Right lobe of liver (tissue), 6 donors: ENCODE data around the gene THAP4. TPM values are rescaled to one million over a fixed set of nuclear protein-coding genes. Genes with fewer than 3 reads are reported as not detected.
A peak's percentile ranks its signal among the peaks of the same experiment; 100 is the strongest.

Source experiments
- ATAC-seq, 4 donors: fragments of 200-7000 bp; cut with Tn5 transposase; one replicate each; pipeline ENCODE4 v1.9.1; 2020; ENCODE audit warnings: mild to moderate bottlenecking in 4 of 4, moderate library complexity in 4 of 4
- DNase-seq, 3 donors: peaks; one replicate each; pipeline ENCODE4 v3.0.0-alpha.2; 2020
- H3K27ac ChIP-seq, 3 donors: fragments of 200-600 bp; one replicate each; pipeline ENCODE4 v1.8.0; 2022
- H3K27me3 ChIP-seq, 2 donors: fragments of 200-600 bp; one replicate each; pipeline ENCODE4 v1.8.0; 2022
- H3K36me3 ChIP-seq, 4 donors: fragments of 200-600 bp; sonication (generic) in 1 of 4; one replicate each; pipeline versions ENCODE4 v1.5.1 to v1.8.0; 2017 to 2022; ENCODE audit warnings: control low read depth in 1 of 4
- H3K4me1 ChIP-seq, 4 donors: fragments of 200-600 bp; sonication (generic) in 1 of 4; one replicate each; pipeline versions ENCODE4 v1.5.1 to v1.8.0; 2017 to 2022; ENCODE audit warnings: control low read depth in 1 of 4
- H3K4me3 ChIP-seq, 3 donors: fragments of 200-600 bp; one replicate each; pipeline ENCODE4 v1.8.0; 2022
- H3K9me3 ChIP-seq, 4 donors: fragments of 200-600 bp; sonication (generic) in 1 of 4; one replicate each; pipeline versions ENCODE4 v1.5.1 to v1.8.0; 2017 to 2022; ENCODE audit warnings: control low read depth in 1 of 4
- POLR2A ChIP-seq: fragments of 450-650 bp; IDR thresholded peaks from one replicate; pipeline ENCODE4 v1.6.1; 2017; ENCODE audit warnings: antibody characterized with exemption, mild to moderate bottlenecking
- WGBS: methylation state at CpG from one replicate; pipeline ENCODE4 v1.1.6; 2018; ENCODE audit warnings: low coverage, low lambda C conversion rate; ENCODE audit not compliant: insufficient coverage; ENCODE audit errors: missing lambda C conversion rate; 5-methylcytosine and 5-hydroxymethylcytosine counted together
- intact Hi-C, 2 donors: fragments of 100-400 bp; cut with DNase I; formaldehyde crosslinking; loops; one replicate each; pipeline versions ENCODE4 v1.11.2 to v1.14.1; 2022
- total RNA-seq, 6 experiments: library from RNA; depleted of rRNA in 2 of 6; stranded (reverse); fragments of >200 nt in 2 of 6; fragmentation: NEBNext Ultra II Directional in 3 of 6; extraction: Animal tissue kit (Norgen Biotek cat#: 25700) in 3 of 6; gene quantifications; one replicate each; pipeline versions ENCODE4 v1.1.0 to v1.2.4, GENCODE V29; 2016 to 2023
- TF ChIP-seq, protein P1 (sequence below), 4 donors: fragments of 200-600 bp in 3 of 4; fragments of 450-650 bp in 1 of 4; IDR thresholded peaks; one replicate each; pipeline versions ENCODE4 v1.5.1 to v1.8.0; 2016 to 2022; ENCODE audit warnings: antibody characterized with exemption in 4 of 4, mild to moderate bottlenecking in 2 of 4
- donor health status: DM: no; HTN: yes; CAD: no.
- donor health status: DM: no; HTN: no; CAD: no.
- donor health status: DM: no; HTN: no; CAD: no.
- donor health status: DM: no; HTN: yes; CAD: no.
- donor health status: DM: no; HTN: yes; CAD: no.

The THAP4 gene
- total RNA-seq, 6 experiments from 2014 or later, result 22.1 to 39.2 (median 25.0) TPM

DNA sequence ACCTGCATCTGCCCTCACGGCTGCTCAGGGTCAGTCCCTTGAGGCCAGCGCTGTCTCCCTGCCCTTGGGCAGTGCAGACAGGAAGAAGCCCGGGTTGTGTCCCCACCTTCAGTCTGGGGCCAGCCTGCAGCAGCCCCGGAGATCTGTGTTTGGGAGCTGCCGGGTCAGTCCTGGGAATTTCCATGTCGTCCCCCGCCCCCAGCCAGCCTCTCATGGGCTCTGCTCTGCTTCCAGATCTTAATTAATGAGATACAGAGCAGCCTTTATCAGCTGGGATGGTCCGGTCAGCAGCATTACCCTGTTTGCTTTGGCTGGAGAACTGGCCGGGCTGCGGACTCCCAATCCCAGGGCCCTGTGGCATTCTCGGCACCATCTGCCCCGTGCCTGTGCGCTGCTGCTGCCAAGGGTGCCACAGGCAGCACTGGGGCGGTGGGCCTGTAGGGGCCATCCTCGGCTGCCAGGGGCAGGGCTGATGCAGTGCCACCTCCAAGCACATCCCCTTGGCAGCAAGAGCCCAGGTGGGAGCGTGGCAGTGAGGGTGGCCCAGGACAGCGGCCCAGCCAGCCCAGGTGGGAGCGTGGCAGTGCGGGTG, 76.0 kb downstream of the THAP4 start:
- Histone ChIP-seq H3K4me3 (peak overlapping the region; percentile 80 to 89 (median 88)), H3K27me3 (no peaks in the 10 kb centered on the region), H3K36me3 (peaks cover 0 to 15% (median 6%) of the 10 kb centered on the region in 4 donors), H3K9me3 (no peaks in the 10 kb centered on the region), H3K4me1 (peaks cover 0 to 21% (median 8%) of the 10 kb centered on the region in 4 donors), H3K27ac (peak overlapping the region; percentile 83 to 97 (median 97))
- 12% methylated on average over 5 of the region's 19 CpGs for WGBS
- DNase-seq, result peak; percentile 75 to 90 (median 88)
- ATAC-seq, result peak; percentile 47 to 74 (median 64)
- intact Hi-C loops, result no loop called here
- TF ChIP-seq POLR2A, result no peak
- TF ChIP-seq, protein P1, sequence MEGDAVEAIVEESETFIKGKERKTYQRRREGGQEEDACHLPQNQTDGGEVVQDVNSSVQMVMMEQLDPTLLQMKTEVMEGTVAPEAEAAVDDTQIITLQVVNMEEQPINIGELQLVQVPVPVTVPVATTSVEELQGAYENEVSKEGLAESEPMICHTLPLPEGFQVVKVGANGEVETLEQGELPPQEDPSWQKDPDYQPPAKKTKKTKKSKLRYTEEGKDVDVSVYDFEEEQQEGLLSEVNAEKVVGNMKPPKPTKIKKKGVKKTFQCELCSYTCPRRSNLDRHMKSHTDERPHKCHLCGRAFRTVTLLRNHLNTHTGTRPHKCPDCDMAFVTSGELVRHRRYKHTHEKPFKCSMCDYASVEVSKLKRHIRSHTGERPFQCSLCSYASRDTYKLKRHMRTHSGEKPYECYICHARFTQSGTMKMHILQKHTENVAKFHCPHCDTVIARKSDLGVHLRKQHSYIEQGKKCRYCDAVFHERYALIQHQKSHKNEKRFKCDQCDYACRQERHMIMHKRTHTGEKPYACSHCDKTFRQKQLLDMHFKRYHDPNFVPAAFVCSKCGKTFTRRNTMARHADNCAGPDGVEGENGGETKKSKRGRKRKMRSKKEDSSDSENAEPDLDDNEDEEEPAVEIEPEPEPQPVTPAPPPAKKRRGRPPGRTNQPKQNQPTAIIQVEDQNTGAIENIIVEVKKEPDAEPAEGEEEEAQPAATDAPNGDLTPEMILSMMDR (IDR thresholded peaks at IDR 0.05), result no peak

DNA sequence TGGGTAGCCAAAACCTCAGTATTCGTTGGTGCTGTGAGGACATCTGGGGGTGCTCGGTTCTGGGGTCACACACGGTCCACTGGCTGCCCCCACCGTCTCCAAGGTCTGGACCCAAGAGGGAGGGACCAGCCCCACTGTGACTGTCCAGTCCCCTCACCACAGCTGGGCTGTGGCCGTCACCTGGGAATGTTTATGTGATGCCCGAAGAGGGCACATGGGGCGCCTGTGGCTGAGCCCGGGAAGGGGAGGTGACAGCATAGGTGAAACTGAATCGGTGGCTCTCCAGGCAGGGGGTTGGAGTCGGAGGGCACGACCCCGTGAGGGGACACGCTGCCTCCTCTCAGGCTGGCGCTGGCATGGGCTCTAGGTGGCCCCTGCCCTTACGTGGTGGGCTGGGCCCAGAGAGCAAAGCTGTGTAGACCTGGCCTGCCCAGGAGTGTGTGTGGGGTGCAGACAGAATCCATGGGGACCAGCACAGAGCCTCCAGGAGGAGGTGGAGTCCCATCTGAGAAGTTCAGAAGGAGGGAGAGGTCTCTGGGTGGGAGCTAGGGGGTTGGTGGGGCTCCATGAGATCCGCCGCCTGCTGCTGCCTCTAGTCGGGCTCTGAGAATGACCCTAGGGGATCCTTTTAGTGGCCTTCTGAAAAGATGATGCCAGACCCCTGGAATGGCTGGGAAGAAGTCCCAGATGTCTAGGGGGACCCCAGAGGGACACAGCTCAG, 76.6 kb downstream of the THAP4 start:
- Histone ChIP-seq H3K9me3 (no peaks in the 10 kb centered on the region), H3K27me3 (no peaks in the 10 kb centered on the region), H3K27ac (peak overlapping the region; percentile 83 to 97 (median 97)), H3K4me1 (peaks cover 0 to 21% (median 8%) of the 10 kb centered on the region in 4 donors), H3K36me3 (peaks cover 0 to 15% (median 6%) of the 10 kb centered on the region in 4 donors), H3K4me3 (peak overlapping the region; percentile 80 to 89 (median 88))
- DNase-seq (peak in 1 of 3 donors; percentile 68), ATAC-seq (peak; percentile 4 to 24 (median 12))
- TF ChIP-seq, protein P1 (IDR thresholded peaks at IDR 0.05), result no peak
- no peak for TF ChIP-seq POLR2A
- 29% methylated on average over 9 of the region's 18 CpGs for WGBS
- intact Hi-C loops, result no loop called here

GRCh38 chr2:241559323-241560161, 77.4 kb downstream of the THAP4 start:
- no peaks in the 10 kb centered on the region for H3K27me3 ChIP-seq
- intact Hi-C loops, result no loop called here
- 48% methylated on average over 5 of the region's 78 CpGs for WGBS
- H3K4me3 ChIP-seq, result peak overlapping the region; percentile 80 to 89 (median 88)
- DNase-seq (peak in 2 of 3 donors; percentile 77 to 81), ATAC-seq (peak; percentile 40 to 60 (median 55))
- TF ChIP-seq, protein P1 (IDR thresholded peaks at IDR 0.05), result no peak
- no peak for TF ChIP-seq POLR2A
- peaks cover 0 to 15% (median 6%) of the 10 kb centered on the region in 4 donors for H3K36me3 ChIP-seq
- H3K27ac ChIP-seq, result peak overlapping the region; percentile 83 to 97 (median 97)
- peaks cover 0 to 21% (median 8%) of the 10 kb centered on the region in 4 donors for H3K4me1 ChIP-seq
- no peaks in the 10 kb centered on the region for H3K9me3 ChIP-seq

DNA sequence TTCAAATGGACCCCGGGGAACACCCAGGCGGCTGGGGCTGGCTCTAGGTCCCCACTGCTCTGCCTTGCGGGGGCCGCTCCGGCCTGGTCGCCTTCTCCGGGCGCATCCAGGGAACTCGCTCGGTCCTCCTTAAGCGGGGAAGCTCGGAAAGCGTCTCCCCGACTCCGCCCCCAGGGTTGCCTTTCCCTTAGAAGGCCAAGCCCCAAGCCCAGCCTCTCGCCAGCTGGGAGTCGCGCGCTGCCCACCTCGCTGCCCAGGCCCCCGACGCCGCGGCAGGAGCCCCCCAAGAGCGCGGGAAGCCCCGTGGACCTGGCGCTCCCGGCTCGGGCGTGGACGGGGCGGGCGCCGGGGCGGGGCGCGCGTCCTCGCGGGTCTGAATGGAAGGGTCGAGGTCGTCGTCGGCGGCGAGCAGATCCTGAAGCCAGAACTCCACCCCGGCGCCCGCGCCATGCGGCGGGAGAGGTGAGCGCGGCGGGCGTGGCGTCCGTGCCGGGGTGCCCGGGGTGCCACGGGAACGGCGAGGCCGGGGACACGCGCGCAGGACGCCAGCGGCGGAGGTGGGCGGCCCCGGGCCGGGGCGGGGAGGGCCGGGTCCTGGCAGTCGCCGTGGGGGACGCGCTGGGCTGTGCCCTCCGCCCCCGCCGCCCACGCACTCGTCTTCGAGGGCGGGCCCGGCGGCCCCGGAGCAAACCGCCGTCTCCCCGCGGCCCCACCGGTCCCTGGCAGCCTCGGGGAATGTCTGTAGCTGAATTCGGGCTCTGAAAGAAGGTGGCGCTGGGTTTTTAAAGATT, 78.2 kb downstream of the THAP4 start, which contains the start of gene BOK:
BOK (plus strand) TSS at position 214 of the 791 bp plus-strand sequence. CDS start 739 bp downstream, outside the sequence.
- DNase-seq (peak; percentile 82 to 90 (median 90)), ATAC-seq (peak; percentile 46 to 60 (median 58))
- Histone ChIP-seq H3K27me3 (no peaks in the 10 kb centered on the region), H3K9me3 (no peaks in the 10 kb centered on the region), H3K27ac (peak within 1 kb of the TSS; percentile 83 to 97 (median 97)), H3K36me3 (peaks cover 0 to 12% (median 4%) of the 10 kb centered on the region in 4 donors), H3K4me3 (peak within 1 kb of the TSS; percentile 80 to 89 (median 88)), H3K4me1 (peaks cover 0 to 17% (median 8%) of the 10 kb centered on the region in 4 donors)
- TF ChIP-seq POLR2A, result peak; percentile 49
- TF ChIP-seq, protein P1 (IDR thresholded peaks at IDR 0.05), result no peak
- 0% methylated on average over 23 of the region's 98 CpGs for WGBS
- intact Hi-C loops, result no loop called here
